ENCODE data around the gene ICE1.

The ICE1 gene

DNA sequence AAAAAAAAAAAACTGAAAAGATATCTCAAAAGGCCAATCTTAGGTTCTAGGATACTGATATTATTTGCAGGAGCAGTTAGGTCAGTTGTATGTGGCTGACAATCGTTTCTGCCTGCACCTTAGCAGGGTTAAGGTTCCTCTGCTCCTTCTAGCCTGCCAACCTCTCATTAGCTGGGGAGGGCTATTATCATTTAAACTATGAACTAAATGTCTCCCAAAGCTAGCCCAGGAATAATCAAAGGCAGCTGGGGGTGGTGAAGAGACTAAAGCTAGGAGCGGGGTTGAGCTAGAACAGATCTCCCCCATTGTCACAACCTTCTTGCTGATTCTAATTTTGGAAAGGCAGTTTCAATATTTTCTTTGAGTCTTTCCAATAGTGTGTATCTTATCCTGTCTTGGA, 99.9 kb downstream of the ICE1 start:
- H3K4me3 ChIP-seq (ENCODE audit: low read depth, low read length) = no peak overlapping the region
- TF ChIP-seq, protein P1, sequence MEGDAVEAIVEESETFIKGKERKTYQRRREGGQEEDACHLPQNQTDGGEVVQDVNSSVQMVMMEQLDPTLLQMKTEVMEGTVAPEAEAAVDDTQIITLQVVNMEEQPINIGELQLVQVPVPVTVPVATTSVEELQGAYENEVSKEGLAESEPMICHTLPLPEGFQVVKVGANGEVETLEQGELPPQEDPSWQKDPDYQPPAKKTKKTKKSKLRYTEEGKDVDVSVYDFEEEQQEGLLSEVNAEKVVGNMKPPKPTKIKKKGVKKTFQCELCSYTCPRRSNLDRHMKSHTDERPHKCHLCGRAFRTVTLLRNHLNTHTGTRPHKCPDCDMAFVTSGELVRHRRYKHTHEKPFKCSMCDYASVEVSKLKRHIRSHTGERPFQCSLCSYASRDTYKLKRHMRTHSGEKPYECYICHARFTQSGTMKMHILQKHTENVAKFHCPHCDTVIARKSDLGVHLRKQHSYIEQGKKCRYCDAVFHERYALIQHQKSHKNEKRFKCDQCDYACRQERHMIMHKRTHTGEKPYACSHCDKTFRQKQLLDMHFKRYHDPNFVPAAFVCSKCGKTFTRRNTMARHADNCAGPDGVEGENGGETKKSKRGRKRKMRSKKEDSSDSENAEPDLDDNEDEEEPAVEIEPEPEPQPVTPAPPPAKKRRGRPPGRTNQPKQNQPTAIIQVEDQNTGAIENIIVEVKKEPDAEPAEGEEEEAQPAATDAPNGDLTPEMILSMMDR (IDR thresholded peaks at IDR 0.05; ENCODE audit: low read depth, low read length, missing control alignments) = no peak
- no peak for DNase-seq (ENCODE audit: low read depth)
- in situ Hi-C loops (cut with HindIII; ENCODE audit: low sequenced_read_pairs) = no loop called here

DNA sequence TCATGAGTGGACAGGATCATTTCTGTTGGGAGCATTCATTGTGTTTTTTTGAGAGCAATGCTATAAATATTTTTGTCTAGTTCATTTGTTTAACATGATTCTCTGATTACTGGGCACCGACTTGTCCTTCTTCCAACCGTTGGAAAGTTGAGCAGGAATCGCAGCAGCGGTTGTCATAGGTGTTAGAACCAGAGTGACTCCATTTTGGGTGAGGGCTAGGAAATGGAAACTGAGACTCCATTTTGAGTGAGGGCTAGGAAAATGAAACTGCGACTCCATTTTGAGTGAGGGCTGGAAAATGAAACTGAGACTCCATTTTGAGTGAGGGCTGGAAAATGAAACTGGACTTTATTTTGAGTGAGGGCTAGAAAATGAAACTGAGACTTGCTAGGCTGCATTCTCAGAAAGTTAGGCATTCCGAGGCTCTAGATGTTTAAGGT, 100.6 kb downstream of the ICE1 start:
- H3K4me3 ChIP-seq (ENCODE audit: low read depth, low read length) = no peak overlapping the region
- no peak for DNase-seq (ENCODE audit: low read depth)
- TF ChIP-seq, protein P1 (IDR thresholded peaks at IDR 0.05; ENCODE audit: low read depth, low read length, missing control alignments) = no peak
- in situ Hi-C loops (cut with HindIII; ENCODE audit: low sequenced_read_pairs) = no loop called here

DNA sequence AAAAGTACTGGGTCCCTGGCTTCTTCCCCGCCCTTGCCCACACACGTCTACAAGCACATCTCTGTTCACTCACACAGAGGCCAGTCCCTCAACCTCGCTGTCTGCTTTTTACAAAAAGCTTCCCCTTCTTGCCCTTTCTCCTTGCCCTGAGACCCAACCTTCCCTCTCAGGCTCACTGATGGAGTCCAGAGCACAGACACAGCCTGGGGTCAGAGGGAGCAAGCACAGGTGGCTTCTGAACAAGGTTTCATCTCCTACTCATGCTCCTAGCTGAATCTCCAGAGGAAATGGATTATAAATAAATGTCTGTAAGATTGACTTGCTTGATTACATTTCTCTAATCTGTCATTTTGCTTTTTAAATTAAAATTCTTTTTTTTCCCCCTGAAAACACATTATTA, 101.8 kb downstream of the ICE1 start:
- TF ChIP-seq, protein P1 (IDR thresholded peaks at IDR 0.05; ENCODE audit: low read depth, low read length, missing control alignments) = no peak
- no peak overlapping the region for H3K4me3 ChIP-seq (ENCODE audit: low read depth, low read length)
- no peak for DNase-seq (ENCODE audit: low read depth)
- in situ Hi-C loops (cut with HindIII; ENCODE audit: low sequenced_read_pairs) = no loop called here

DNA sequence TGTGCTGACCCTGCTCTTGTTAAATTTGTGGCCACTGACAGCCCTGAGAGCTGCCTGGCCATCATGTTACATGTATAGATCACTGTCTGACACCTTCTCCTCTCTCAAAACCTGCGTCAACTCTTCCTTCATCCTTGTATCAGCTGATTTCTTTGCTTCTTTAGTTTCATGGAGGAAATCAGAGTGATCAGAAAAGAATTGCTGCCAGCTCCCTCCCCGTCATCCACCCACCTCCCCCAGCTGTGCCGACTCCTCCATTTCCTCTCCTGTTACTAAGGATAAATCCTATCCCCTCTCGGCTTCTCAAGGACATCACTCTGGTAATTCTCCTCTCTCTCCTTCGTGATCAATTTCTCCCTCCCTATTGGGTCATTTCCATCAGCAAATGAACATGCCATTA, 108.9 kb downstream of the ICE1 start:
- TF ChIP-seq, protein P1 (IDR thresholded peaks at IDR 0.05; ENCODE audit: low read depth, low read length, missing control alignments) = no peak
- H3K4me3 ChIP-seq (ENCODE audit: low read depth, low read length) = no peak overlapping the region
- no peak for DNase-seq (ENCODE audit: low read depth)
- in situ Hi-C loops (cut with HindIII; ENCODE audit: low sequenced_read_pairs) = no loop called here

DNA sequence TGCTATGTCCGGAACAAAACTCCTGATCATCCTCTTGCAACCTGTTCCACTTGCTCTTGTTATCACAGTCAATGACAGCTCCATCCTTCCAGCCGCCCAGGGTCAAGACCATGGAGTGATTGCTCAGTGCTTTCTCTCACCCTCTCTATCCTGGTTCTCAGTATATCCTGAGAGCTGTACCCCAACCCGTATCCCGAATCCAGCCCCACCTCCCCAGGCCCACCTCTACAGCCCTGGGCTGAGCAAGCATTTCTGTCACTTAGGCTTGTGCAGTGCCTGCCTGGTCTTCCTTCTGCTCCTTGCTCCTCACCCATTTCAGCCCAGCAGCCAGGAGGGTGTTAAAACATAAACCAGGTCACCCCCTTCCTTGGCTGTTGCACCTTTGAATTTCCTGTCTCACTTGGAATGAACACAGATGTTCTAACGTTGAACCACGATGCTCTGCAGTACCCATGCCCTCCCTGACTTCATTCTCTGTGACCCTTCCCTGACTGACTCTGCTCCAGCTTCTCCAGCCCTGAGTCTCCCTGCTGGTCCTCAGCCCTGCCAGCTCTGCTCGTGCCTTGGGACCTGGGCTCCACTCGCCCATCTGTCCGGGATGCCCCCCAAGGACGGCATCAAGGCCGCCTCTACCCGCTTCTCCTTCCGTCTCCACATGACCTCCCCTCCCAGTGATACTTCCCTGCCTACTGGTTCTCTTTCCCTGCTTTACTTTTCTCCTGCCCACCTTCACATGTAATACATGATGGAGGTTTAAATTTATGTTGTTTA, 110.0 kb downstream of the ICE1 start:
- DNase-seq (ENCODE audit: low read depth) = no peak
- TF ChIP-seq, protein P1 (IDR thresholded peaks at IDR 0.05; ENCODE audit: low read depth, low read length, missing control alignments) = no peak
- in situ Hi-C loops (cut with HindIII; ENCODE audit: low sequenced_read_pairs) = no loop called here
- H3K4me3 ChIP-seq (ENCODE audit: low read depth, low read length) = no peak overlapping the region

DNA sequence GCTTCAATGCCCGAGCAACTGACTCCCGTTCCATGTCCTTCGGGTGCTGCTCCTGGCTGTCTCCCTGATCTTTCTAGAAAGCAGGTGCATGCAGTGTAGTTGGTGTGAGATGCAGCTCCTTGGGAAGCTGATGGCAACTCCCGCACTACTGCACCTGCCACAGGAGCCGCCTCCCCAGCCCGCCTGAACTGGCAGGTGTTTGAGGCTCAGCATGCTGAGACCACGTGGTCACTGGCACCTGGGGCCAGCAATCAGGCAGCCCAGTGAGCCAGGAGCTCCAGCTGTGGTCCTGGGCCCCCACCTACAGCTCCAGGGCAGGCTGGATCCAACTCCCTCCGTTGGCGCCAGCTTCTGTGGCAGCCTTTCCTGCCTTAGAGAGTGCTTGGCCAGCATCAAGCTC, 111.5 kb downstream of the ICE1 start:
- in situ Hi-C loops (cut with HindIII; ENCODE audit: low sequenced_read_pairs) = no loop called here
- TF ChIP-seq, protein P1 (IDR thresholded peaks at IDR 0.05; ENCODE audit: low read depth, low read length, missing control alignments) = no peak
- no peak overlapping the region for H3K4me3 ChIP-seq (ENCODE audit: low read depth, low read length)
- no peak for DNase-seq (ENCODE audit: low read depth)

Data from astrocyte of the cerebellum (primary cell).